Measurements from ENCODE around the gene SBNO1.
A peak's percentile ranks its signal among the peaks of the same experiment; 100 is the strongest.
"Not testable (repeated sequence)": the region's sequence is repeated elsewhere in the genome, so short reads cannot be mapped to it uniquely, and the experiment has no call there.

SBNO1 gene

GRCh38 chr12:123253641-123254459 lies 110.8 kb downstream of the SBNO1 start:
- Mint-ChIP-seq H3K27me3 (ENCODE audit: low read depth, poor library complexity) (peaks cover 3% of the 10 kb centered on the region), H3K27ac (peak overlapping the region; percentile 66), H3K4me3 (no peak overlapping the region), H3K36me3 (ENCODE audit: low read depth) (peaks cover 83% of the 10 kb centered on the region), H3K4me1 (peaks cover 20% of the 10 kb centered on the region), H3K9me3 (peaks cover 14% of the 10 kb centered on the region)
- TF ChIP-seq CTCF (IDR thresholded peaks at IDR 0.05): no peak
- no peak for DNase-seq

GRCh38 chr12:123252365-123252764 lies 112.3 kb downstream of the SBNO1 start:
- H3K4me3 Mint-ChIP-seq; DNase-seq; H3K27me3 Mint-ChIP-seq (ENCODE audit: low read depth, poor library complexity); H3K27ac Mint-ChIP-seq: not testable (repeated sequence)
- Mint-ChIP-seq H3K4me1 (peaks cover 20% of the 10 kb centered on the region), H3K36me3 (ENCODE audit: low read depth) (peaks cover 83% of the 10 kb centered on the region), H3K9me3 (peaks cover 28% of the 10 kb centered on the region)

- Mint-ChIP-seq H3K36me3 (ENCODE audit: low read depth) (peaks cover 82% of the 10 kb centered on the region), H3K4me1 (peaks cover 20% of the 10 kb centered on the region), H3K27ac (peak overlapping the region; percentile 93), H3K9me3 (peaks cover 36% of the 10 kb centered on the region), H3K4me3 (no peak overlapping the region), H3K27me3 (ENCODE audit: low read depth, poor library complexity) (peaks cover 3% of the 10 kb centered on the region)
- DNase-seq: no peak
- TF ChIP-seq CTCF (IDR thresholded peaks at IDR 0.05): no peak
These were observed 113.1 kb downstream of the SBNO1 start for GRCh38 chr12:123251403-123252076.

GRCh38 chr12:123250471-123251383 lies 113.9 kb downstream of the SBNO1 start:
- TF ChIP-seq CTCF (IDR thresholded peaks at IDR 0.05): no peak
- H3K4me1 Mint-ChIP-seq: peaks cover 20% of the 10 kb centered on the region
- peaks cover 3% of the 10 kb centered on the region for H3K27me3 Mint-ChIP-seq (ENCODE audit: low read depth, poor library complexity)
- DNase-seq: no peak
- peak overlapping the region; percentile 28 for H3K4me3 Mint-ChIP-seq
- peaks cover 83% of the 10 kb centered on the region for H3K36me3 Mint-ChIP-seq (ENCODE audit: low read depth)
- peaks cover 44% of the 10 kb centered on the region for H3K9me3 Mint-ChIP-seq
- H3K27ac Mint-ChIP-seq: peak overlapping the region; percentile 93

- H3K4me3 Mint-ChIP-seq; H3K27me3 Mint-ChIP-seq (ENCODE audit: low read depth, poor library complexity); H3K27ac Mint-ChIP-seq; DNase-seq: not testable (repeated sequence)
- H3K4me1 Mint-ChIP-seq: peaks cover 20% of the 10 kb centered on the region
- peaks cover 52% of the 10 kb centered on the region for H3K9me3 Mint-ChIP-seq
- peaks cover 82% of the 10 kb centered on the region for H3K36me3 Mint-ChIP-seq (ENCODE audit: low read depth)
These were observed 115.5 kb downstream of the SBNO1 start for GRCh38 chr12:123248996-123249741.

- H3K4me1 Mint-ChIP-seq: peaks cover 20% of the 10 kb centered on the region
- not testable (repeated sequence) for H3K27ac Mint-ChIP-seq
- H3K36me3 Mint-ChIP-seq (ENCODE audit: low read depth): peaks cover 79% of the 10 kb centered on the region
These were observed 116.5 kb downstream of the SBNO1 start for GRCh38 chr12:123248129-123248528.

More at GRCh38 chr12:123248129-123248528, 116.5 kb downstream of the SBNO1 start:
- H3K9me3 Mint-ChIP-seq: peaks cover 52% of the 10 kb centered on the region
- not testable (repeated sequence) for H3K4me3 Mint-ChIP-seq; H3K27me3 Mint-ChIP-seq (ENCODE audit: low read depth, poor library complexity); DNase-seq
